B cell (primary cell): ENCODE measurements around the gene STX4. TPM values are rescaled to one million over a fixed set of nuclear protein-coding genes. Genes with fewer than 3 reads are reported as not detected.
"Not testable (repeated sequence)": the region's sequence is repeated elsewhere in the genome, so short reads cannot be mapped to it uniquely, and the experiment has no call there.

Experiments
- ATAC-seq: fragments of 200-7000 bp; cut with Tn5 transposase; one replicate; pipeline ENCODE4 v1.10.0; 2021; ENCODE audit warnings: low read depth, mild to moderate bottlenecking, moderate number of reproducible peaks, moderate library complexity
- CTCF ChIA-PET: fragments of 350-600 bp; sonication (Branson Sonifier 250); formaldehyde crosslinking; loops from one replicate; lab custom pipeline; 2021; ENCODE audit warnings: antibody characterized with exemption, inconsistent platforms; lab: Charles Lee
- POLR2A ChIA-PET: fragments of 350-600 bp; sonication (Branson Sonifier 250); formaldehyde crosslinking; loops from one replicate; lab custom pipeline; 2021; ENCODE audit warnings: antibody characterized with exemption; lab: Charles Lee
- DNase-seq: peaks from one replicate; pipeline ENCODE4 v3.0.0; 2013
- H2AFZ ChIP-seq: 2 replicates; pipeline ENCODE4 v1.6.1; 2012; ENCODE audit warnings: mild to moderate bottlenecking, low read depth, low read length; ENCODE audit not compliant: insufficient read depth, poor library complexity, severe bottlenecking
- H3K27ac ChIP-seq, 2 donors: 1 replicate in 1 of 2; 2 replicates in 1 of 2; pipeline ENCODE4 v1.5.1; 2012 to 2013; ENCODE audit warnings: low read length in 2 of 2, mild to moderate bottlenecking in 2 of 2, moderate library complexity in 1 of 2
- H3K27me3 ChIP-seq, 4 experiments: fragments of 200-600 bp in 1 of 4; sonication (generic) in 1 of 4; replicated peaks in 1 of 4; 1 replicate in 2 of 4; 2 replicates in 2 of 4; pipeline versions ENCODE4 v1.6.1 to v1.7.0; 2013 to 2016; ENCODE audit warnings: low read length in 3 of 4, mild to moderate bottlenecking in 2 of 4, mixed read lengths in 1 of 4, moderate library complexity in 1 of 4; ENCODE audit not compliant: insufficient read depth in 4 of 4, control insufficient read depth in 3 of 4; ENCODE audit errors: control extremely low read depth in 1 of 4
- H3K36me3 ChIP-seq, 2 experiments: replicated peaks in 1 of 2; 1 replicate in 1 of 2; 2 replicates in 1 of 2; pipeline versions ENCODE4 v1.6.1 to v1.7.1; 2013; ENCODE audit warnings: low read length in 1 of 2; ENCODE audit not compliant: insufficient read depth in 2 of 2, control insufficient read depth in 1 of 2; ENCODE audit errors: control extremely low read depth in 1 of 2, extremely low read depth in 1 of 2
- H3K4me1 ChIP-seq, 2 donors: fragments of 200-600 bp in 1 of 2; sonication (generic) in 1 of 2; 1 replicate in 1 of 2; 2 replicates in 1 of 2; pipeline versions ENCODE4 v1.5.1 to v1.6.1; 2013 to 2017; ENCODE audit warnings: low read length in 2 of 2; ENCODE audit not compliant: control insufficient read depth in 2 of 2, insufficient read depth in 2 of 2
- H3K4me2 ChIP-seq: replicated peaks from 2 replicates; pipeline ENCODE3; 2012; ENCODE audit warnings: mild to moderate bottlenecking, low read depth, low read length; ENCODE audit not compliant: poor library complexity, severe bottlenecking
- H3K4me3 ChIP-seq, 5 experiments: fragments of 200-600 bp in 1 of 5; sonication (generic) in 1 of 5; 1 replicate in 3 of 5; 2 replicates in 2 of 5; pipeline versions ENCODE4 v1.5.1 to v1.7.0; 2011 to 2016; ENCODE audit warnings: low read length in 4 of 5, mild to moderate bottlenecking in 4 of 5, low read depth in 2 of 5, control low read depth in 1 of 5, moderate library complexity in 1 of 5; ENCODE audit not compliant: insufficient read depth in 1 of 5; ENCODE audit errors: control extremely low read depth in 1 of 5, extremely low read depth in 1 of 5
- H3K79me2 ChIP-seq: fragments of 200-600 bp; sonication (generic); one replicate; pipeline ENCODE4 v1.6.0; 2016; ENCODE audit warnings: low read length; ENCODE audit not compliant: control insufficient read depth, insufficient read depth
- H3K9ac ChIP-seq: fragments of 200-600 bp; sonication (generic); 2 replicates; pipeline ENCODE4 v1.6.1; 2017; ENCODE audit warnings: mild to moderate bottlenecking, low read length, moderate library complexity
- H3K9me3 ChIP-seq, 3 donors: one replicate each; pipeline versions ENCODE4 v1.6.1 to v1.7.1; 2013; ENCODE audit warnings: low read length in 2 of 3; ENCODE audit not compliant: control insufficient read depth in 2 of 3, insufficient read depth in 1 of 3; ENCODE audit errors: control extremely low read depth in 1 of 3
- H4K20me1 ChIP-seq: 2 replicates; pipeline ENCODE4 v1.6.0; 2012; ENCODE audit warnings: mild to moderate bottlenecking, low read length; ENCODE audit not compliant: insufficient read depth, control insufficient read depth, poor library complexity, severe bottlenecking
- H3K27ac Mint-ChIP-seq: one replicate; pipeline ENCODE4 v1.8.0; 2021; ENCODE audit warnings: mixed read lengths
- H3K27me3 Mint-ChIP-seq: one replicate; pipeline ENCODE4 v1.8.0; 2021; ENCODE audit warnings: mixed read lengths
- H3K4me1 Mint-ChIP-seq: one replicate; pipeline ENCODE4 v1.8.0; 2021; ENCODE audit warnings: mixed read lengths
- H3K4me3 Mint-ChIP-seq: one replicate; pipeline ENCODE4 v1.8.0; 2021; ENCODE audit warnings: mixed read lengths
- H3K9me3 Mint-ChIP-seq: one replicate; pipeline ENCODE4 v1.8.0; 2022; ENCODE audit warnings: mixed read lengths; ENCODE audit not compliant: insufficient read depth
- CTCF ChIP-seq: fragments of 200-600 bp; IDR thresholded peaks from one replicate; pipeline ENCODE4 v1.8.0; 2022; ENCODE audit warnings: antibody characterized with exemption, mild to moderate bottlenecking
- EZH2 ChIP-seq: IDR thresholded peaks from 2 replicates; pipeline ENCODE4 v1.6.1; 2012; ENCODE audit warnings: borderline replicate concordance, low read depth, mild to moderate bottlenecking, moderate library complexity, low read length; ENCODE audit not compliant: insufficient read depth, poor library complexity, severe bottlenecking
- WGBS: methylation state at CpG from one replicate; pipeline ENCODE4 v1.1.5; 2013; ENCODE audit warnings: missing lambda C conversion rate; ENCODE audit not compliant: insufficient coverage; 5-methylcytosine and 5-hydroxymethylcytosine counted together
- intact Hi-C: fragments of 100-400 bp; cut with micrococcal nuclease; formaldehyde crosslinking; loops from one replicate; pipeline ENCODE4 v1.10.0; 2022
- polyA plus RNA-seq: library from polyadenylated mRNA; depleted of rRNA; stranded (reverse); fragments of >200 nt; gene quantifications from 2 replicates; pipeline ENCODE4 v1.2.3, GENCODE V29; 2012
- total RNA-seq, 2 donors: library from RNA; stranded (reverse); fragments of 120-200 nt in 1 of 2; gene quantifications; 1 replicate in 1 of 2; 2 replicates in 1 of 2; pipeline versions ENCODE4 v1.2.3 to v1.2.4, GENCODE V29; 2013 to 2022

Gene STX4
- total and polyA plus RNA-seq, 2 donors (not counting 1 experiment from before 2014, with no cell fraction given) = 120 to 133 TPM

- CTCF ChIA-PET = interaction anchor here (1.0 kb wide), 1 partner anchor 286 kb away, joined by 3 read pairs; no protein-coding TSS in a partner anchor
- peaks cover 0 to 13% (median 0%) of the 10 kb centered on the region in 3 donors for H3K9me3 ChIP-seq
- intact Hi-C loops = no loop called here
- no peaks in the 10 kb centered on the region for H3K79me2 ChIP-seq
- H3K27ac ChIP-seq = no peak overlapping the region
- no peak for TF ChIP-seq EZH2
- TF ChIP-seq CTCF = no peak
- Mint-ChIP-seq H3K27ac (no peak overlapping the region), H3K4me3 (no peak overlapping the region), H3K4me1 (peaks cover 17% of the 10 kb centered on the region), H3K27me3 (peaks cover 25% of the 10 kb centered on the region), H3K9me3 (no peaks in the 10 kb centered on the region)
- no peak overlapping the region for H3K9ac ChIP-seq
- 72% methylated on average over 5 of the region's 6 CpGs for WGBS
- no peaks in the 10 kb centered on the region for H4K20me1 ChIP-seq
- H3K4me2 ChIP-seq = no peak overlapping the region
- H3K27me3 ChIP-seq = peaks cover 0 to 18% (median 9%) of the 10 kb centered on the region in 4 experiments
- H3K4me1 ChIP-seq = peaks cover 3 to 6% of the 10 kb centered on the region in 2 donors
- H2AFZ ChIP-seq = no peak overlapping the region
- H3K4me3 ChIP-seq = no peak overlapping the region
- POLR2A ChIA-PET = interaction anchor here (0.8 kb wide), 1 partner anchor 132 kb away, joined by 4 read pairs; no protein-coding TSS in a partner anchor
- ATAC-seq (no peak), DNase-seq (no peak)
- no peaks in the 10 kb centered on the region for H3K36me3 ChIP-seq
Observed at GRCh38 chr16:31016018-31016417, 17.3 kb upstream of the STX4 start.

- H3K79me2 ChIP-seq, intact Hi-C loops, H3K4me2 ChIP-seq, DNase-seq, H2AFZ ChIP-seq, H3K4me3 ChIP-seq, H3K4me3 Mint-ChIP-seq, CTCF ChIA-PET, POLR2A ChIA-PET, H3K9ac ChIP-seq, H3K9me3 Mint-ChIP-seq, H3K4me1 Mint-ChIP-seq, H3K9me3 ChIP-seq, H4K20me1 ChIP-seq, H3K36me3 ChIP-seq, ATAC-seq, H3K4me1 ChIP-seq, H3K27me3 ChIP-seq, H3K27ac ChIP-seq, H3K27ac Mint-ChIP-seq: not testable (repeated sequence)
- H3K27me3 Mint-ChIP-seq = peaks cover 11% of the 10 kb centered on the region
- 92% methylated on average over 2 of the region's 10 CpGs for WGBS
Observed at GRCh38 chr16:31017756-31018155, 15.6 kb upstream of the STX4 start.
